AG08396 (cell line): ENCODE results near the gene LILRA5.
"Not testable (repeated sequence)": the region's sequence is repeated elsewhere in the genome, so short reads cannot be mapped to it uniquely, and the experiment has no call there.

Experiments
- DNase-seq: peaks from one replicate; pipeline ENCODE4 v3.0.0; 2012; ENCODE audit warnings: low spot score, mixed read lengths

LILRA5 gene

DNA sequence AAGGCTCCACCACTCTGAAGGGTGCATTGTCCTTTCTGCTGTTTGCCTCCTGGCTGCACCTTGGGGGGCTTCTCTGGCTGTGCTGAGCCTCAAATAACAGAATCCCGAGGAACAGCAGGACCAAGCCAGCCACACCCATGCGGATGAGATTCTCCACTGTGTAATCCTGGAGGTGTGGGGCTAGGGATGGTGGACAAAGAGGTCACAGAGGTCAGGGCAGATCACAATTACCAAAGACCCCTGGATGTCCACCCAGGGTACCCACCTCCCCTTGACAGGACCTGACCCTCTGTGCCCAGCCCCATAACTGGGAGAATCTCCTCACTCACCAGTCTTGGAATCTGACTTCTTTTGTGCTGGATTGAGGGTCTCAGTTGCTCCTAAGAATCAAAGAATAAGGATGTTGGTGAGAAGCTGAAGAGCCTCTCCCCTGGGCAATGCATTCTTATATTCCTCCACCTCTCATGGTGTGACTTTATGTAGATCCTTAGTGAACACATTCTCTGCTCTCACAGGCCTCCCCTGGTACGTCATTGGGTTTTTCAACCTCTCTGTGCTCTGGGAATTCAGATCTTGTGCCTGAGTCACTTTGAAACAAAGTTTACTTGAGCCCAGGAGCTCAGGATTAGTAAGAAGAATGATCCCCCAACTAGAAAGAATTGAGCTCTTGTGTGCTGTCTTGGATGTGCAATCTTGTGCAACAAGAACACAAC, 20.8 kb upstream of the LILRA5 start:
- DNase-seq = no peak

DNA sequence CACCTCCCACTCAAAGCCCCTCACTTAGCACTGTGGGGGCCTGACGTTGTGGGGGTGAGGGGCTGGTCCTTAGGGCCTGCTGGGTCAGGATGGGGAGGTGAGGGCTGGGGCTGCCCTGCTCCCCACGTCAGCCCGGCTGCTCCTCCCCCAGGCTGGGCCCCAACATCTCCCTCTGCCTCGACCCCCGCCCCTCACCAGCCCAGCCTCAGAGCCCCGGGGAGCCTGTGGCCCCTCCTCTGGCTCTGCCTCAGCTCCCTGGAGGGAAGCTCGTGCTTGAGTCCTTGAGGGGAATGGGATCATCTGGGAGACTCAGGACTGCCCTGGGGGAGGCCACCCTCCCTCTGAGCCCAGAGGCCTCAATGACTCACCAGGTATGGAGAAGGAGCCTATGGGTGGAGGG, 19.2 kb upstream of the LILRA5 start:
- no peak for DNase-seq

DNA sequence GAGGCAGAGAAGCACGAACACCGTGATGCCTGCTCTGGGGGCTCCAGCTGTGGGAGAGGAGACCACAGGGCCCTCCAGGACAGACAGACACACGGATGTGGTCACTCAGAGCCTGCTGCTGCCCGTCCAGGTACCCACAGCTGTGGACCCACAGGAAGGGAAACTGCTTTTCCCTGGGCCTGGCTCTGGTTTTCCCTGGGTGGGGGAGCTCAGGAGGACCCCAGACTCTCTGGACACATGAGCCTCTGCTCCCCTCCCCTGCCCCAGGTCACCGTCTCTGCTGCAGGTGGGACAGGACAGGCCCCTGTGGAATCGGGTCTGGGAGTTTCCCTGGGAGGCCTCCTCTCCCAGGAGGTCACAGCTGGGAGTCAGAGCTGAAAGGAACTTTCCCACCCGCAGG, 18.7 kb upstream of the LILRA5 start:
- DNase-seq = no peak

DNA sequence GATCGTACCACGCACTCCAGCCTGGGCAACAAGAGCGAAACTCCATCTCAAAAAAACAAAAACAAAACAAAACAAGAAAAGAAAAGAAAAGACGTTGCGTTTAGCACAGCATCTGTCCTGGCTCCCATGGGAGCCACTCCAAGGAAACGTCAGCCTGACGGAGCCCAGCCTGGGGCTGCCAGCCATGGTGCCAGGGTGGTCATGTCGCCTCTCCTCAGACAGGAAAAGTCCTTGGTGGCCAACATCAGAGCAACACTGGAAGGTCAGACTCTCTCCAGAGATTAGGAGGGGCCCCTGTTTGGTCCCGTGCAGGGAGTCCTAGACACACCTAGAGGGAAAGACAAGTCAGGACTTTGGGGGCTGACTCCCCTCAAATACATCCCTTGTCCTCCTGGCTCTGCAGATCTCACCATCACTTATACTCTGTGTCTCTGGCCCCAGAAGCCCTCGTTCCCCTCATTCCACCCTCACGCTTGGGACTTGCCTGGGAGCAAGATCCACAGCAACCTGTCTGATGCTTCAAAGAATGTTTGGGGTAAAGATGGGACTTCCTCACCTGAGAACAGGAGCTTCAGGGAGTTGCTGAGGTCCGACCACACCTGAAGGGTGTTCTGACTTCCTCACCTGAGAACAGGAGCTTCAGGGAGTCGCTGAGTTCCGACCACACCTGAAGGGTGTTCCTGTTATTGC, 16.7 kb upstream of the LILRA5 start:
- no peak for DNase-seq

DNA sequence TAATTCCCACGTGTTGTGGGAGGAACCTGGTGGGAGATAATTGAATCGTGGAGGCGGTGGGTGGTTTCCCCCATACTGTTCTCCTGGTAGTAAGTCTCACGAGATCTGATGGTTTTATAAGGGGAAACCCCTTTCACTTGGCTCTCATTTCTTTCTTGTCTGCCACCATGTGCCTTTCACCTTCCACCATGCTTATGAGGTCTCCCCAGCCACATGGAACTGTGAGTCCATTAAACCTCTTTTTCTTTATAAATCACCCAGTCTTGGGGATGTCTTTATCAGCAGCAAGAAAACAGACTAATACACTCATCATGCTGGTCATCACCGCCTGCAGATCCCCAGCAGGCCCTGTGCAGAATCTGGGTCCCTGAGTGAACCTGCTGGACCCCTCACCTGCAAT, 15.8 kb upstream of the LILRA5 start:
- DNase-seq = not testable (repeated sequence)

DNA sequence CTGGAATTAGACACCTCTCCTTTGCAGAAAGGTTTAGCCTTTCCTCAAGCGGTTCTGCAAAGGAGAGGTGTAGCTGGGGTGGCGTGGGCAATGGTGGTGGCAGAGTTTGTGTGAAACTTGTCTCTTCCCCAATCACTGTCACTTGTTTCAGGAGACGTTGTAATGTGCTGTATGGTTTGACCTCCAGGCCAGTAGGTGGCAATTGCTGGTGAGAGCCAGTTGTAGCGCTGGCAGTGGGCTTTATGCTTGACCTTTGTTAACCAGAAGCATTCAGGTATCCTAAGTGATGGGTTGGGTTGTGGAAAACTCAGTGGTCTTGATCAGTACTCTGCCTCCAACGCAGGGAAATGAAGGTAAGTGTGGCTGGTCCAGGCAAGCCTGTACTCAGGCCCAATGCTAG, 12.7 kb upstream of the LILRA5 start:
- no peak for DNase-seq

DNA sequence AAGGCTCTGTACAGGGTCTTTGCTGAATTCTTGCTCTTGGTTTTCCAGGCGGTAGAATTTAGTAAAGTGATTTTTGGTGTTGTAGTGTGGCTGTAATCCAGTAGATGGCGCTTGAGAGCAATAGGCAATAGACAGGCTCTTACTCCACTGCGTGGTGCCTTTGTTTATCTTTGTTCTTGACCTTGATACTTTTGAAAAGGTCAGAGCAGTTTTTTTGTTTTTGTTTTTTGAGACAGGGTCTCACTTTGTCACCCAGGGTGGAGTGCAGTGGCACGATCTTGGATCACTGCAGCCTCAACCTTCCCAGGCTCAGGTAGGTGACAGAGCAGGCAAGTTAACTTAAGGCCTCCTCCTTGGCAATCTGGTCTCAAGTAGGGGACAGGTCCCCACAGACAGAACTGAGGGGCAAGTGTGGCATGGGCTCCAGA, 12.2 kb upstream of the LILRA5 start:
- peak; percentile 49 for DNase-seq

DNA sequence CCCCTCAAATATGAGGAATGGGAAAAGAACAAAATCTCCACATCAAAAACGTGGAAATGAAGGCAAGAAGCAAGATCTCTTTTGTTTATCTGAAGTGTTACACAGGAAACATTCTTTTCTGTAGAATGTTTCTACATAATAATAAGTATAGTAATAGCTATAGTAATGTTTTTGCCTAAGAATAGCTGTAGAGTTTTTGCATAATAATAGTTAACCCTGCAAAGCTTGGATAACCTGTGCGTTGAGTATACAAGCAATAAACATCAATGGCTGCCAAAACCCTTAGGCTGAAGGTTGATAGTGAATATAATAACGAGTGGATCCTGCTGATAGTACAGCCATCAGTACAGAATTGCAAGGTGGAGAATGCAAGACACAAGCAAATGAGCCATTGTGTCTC, 11.1 kb upstream of the LILRA5 start:
- no peak for DNase-seq

DNA sequence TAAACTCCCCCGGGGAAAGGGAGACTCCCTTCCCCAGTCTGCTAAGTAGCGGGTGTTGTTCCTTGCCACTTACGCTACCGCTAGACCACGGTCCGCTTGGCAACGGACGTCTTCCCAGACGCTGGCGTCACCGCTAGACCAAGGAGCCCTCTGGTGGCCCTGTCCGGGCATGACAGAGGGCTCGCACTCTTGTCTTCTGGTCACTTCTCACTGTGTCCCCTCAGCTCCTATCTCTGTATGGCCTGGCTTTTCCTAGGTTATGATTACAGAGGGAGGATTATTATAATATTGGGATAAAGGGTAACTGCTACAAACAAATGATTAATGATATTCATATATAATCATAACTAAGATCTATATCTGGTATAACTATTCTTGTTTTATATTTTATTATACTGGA, 10.0 kb upstream of the LILRA5 start:
- DNase-seq = not testable (repeated sequence)

DNA sequence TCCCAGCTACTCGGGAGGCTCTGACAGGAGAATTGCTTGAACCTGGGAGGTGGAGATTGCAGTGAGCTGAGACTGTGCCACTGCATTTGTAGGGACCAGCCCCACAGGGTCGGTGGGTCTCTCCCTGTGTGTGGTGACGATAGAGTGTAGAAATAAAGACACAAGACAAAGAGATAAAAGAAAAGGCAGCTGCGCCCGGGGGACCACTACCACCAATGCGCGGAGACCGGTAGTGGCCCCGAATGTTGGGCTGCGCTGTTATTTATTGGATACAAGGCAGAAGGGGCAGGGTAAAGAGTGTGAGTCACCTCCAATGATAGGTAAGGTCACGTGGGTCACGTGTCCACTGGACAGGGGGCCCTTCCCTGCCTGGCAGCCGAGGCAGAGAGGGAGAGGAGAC, 9.3 kb upstream of the LILRA5 start:
- DNase-seq = not testable (repeated sequence)

DNA sequence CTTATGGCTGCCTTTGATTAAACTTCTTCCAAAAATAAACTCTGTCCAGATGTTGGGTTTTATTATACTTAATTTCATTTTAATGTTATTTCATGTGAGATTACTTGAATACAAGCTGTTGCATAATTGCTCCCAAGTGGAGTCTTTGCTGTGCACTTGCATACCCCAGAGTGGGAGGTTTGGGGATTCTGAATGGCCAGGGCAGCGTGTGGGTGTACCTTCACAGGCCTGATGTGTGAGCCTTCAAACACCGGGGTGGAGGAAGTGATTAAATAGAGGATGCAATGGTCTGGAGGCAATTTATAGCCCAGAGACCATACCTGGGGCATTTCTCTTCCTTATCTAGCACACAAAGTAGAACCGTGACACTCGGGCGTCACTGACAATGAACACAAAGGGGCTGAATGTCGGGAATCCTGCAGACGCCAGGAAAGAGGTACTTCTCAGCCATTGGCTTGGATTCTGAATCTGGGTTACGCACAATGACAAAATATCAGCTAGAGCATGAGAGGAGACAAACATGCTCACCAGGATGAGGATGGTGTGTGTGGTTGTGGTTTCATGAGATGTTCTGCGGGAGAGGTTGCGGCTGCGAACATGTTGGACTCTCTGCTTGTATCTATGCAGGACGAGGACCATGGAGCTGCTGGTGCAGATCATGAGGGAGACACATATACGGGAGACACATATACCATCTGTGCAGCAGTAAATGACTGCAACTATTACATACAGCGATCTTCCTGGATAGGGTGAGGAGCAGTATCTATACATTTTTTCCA, 7.1 kb upstream of the LILRA5 start:
- no peak for DNase-seq

DNA sequence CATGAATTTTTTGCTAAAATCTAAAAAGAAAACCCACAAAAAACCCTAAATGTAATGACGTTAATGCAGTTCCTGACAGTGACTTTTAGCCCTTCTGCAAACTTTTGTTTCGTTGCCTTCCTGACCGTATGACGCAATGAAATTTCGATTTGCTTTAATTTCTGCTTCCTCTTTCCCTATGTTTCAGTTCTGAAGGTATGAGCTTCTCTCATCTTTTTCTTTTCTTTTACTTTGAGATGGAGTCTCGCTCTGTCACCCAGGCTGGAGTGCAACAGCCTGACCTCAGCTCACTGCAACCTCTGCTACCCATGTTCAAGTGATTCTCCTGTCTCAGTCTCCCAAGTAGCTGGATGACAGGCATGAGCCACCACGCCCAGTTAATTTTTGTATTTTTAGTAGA, 6.1 kb upstream of the LILRA5 start:
- no peak for DNase-seq

DNA sequence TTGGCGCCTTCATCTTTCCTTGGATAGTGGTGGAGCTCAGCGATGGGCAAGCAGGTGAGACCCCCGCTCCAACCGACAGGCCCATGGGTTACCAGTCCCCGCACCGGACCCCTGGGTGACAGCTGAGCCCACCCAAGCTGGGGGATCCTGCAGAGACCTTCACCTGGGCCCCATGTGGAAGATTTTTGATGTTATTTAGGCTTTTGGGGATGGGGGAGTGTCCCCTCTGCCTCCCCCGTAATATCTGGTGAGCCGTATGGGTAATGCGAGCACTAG, 4.9 kb upstream of the LILRA5 start:
- no peak for DNase-seq

DNA sequence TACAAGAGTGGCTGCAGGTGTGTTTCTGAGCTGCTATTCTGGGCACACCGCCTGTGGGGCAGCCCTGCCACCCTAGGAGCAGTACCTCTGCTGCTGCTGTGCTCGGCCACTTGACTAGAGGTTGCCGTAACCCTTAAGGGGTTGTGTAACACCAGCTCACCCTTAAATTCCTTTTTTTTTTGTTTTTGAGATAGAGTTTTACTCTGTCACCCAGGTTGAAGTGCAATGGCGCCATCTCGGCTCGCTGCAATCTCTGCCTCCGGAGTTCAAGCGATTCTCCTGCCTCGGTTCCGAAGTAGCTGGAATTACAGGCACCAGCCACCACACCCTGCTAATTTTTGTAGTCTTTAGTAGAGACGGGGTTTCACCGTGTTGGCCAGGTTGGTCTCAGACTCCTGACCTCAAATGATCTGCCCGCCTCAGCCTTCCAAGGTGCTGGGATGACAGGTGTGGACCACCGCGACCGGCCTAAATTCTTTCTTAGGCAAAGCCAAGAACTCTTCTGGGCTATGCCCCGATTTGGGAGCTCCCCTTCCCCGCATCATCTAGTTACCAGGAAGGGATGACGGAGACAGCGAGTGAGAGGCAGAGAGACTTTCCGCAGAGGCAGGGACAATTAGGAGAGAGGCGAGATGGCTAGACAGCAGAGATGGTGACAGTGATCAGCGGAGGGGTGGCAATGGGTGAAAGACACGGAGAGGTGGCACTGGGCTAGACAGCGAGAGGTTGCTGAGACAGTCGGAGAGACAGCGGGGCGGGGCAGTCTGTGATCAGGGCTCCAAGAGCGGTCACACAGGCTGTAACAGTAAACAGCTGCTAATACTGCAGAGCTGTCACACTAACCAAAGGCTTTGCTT, 4.4 kb upstream of the LILRA5 start:
- no peak for DNase-seq

DNA sequence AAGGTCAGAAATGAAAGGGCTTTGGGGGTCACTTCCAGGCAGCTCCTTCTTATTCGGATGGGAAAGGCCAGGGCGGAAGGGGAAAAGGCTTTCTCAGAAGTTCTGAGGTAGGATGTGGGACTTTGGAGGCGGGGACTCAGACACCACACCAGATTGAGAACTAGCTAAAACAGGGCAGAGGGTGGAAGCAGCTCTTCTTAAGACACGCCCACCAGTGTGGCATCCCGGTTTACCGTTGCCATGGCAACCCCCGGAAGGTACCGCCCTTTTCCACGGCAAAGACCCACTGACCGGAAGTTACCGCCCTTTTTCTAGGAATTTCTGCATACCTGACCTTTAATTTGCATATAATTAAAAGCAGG, 3.8 kb upstream of the LILRA5 start:
- no peak for DNase-seq

DNA sequence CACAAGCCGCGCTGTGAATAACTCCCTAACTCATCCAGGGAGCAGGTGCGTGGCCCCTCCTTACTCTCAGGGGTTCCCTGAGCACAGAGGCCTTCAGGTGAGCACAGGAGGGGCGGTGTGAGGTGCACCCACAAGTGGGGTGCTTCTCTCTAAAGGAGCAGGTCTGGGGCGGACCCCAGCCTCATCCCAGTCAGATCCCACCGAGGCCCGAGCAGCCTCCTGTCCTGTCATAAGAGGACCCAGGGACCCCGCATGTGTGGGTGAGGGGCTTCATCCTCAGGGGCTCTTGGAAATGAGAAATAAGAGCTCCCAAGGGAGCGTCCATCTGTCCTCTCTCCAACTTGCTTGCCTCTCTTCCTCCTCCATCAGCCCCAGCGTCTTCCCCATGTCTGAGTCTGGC, 3.0 kb upstream of the LILRA5 start:
- no peak for DNase-seq

DNA sequence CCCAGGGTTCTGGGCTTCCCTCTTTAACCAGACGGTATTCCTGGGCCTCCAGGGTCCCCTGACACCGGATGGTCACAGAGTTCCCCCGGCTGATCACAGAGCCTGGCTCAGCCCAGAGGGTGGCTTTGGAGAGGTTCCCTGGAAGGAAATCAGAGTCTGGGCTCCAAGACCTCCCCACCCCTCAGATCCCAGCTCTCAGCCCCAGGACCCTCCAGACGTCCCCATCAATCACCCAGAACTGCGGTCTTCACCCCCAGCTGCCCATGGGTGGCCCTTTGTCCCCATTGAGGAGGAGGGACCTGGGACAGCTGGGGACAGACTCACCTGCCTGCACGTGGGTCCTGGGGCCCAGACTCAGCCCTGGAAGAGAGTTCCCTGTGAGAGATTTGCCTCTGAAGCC, 955 bp downstream of the LILRA5 start:
- no peak for DNase-seq

DNA sequence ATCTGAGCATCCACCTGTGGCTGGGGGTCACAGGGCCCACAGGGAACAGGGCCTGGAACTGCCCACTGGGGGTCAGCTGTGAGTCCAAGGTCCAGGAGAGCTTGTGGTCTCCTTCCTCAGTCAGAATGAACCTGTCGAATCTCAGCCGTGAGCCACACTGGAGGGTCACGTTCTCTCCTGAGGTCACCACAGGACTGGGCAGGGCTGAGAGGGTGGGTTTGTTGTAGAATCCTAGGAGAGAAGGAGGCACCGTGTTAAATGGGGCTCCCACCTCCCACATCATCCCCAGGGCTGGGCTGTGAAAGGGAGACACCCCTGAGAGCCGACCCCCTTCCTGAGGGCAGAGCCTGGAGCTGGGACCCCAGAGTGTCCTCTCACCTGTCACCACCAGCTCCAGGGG, 1.5 kb downstream of the LILRA5 start:
- DNase-seq = no peak

DNA sequence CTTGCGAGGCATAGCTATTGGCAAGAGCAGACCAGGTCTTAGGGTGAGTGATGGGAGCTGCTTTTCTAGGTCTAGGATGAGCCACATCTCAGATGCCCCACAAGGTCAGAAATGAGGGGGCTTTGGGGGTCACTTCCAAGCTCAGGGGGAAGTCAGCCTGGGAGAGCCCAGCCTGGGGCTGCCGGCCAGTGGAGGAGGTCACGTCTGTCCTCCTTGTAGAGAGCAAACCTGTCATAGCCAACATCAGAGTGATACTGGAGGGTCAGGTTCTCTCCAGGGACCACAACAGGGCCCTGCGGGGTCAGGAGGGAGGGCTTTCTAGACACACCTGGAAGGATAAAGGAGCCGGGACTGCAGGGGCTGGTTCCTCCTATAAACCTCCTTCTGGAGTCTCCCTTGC, 2.4 kb downstream of the LILRA5 start:
- DNase-seq = no peak

DNA sequence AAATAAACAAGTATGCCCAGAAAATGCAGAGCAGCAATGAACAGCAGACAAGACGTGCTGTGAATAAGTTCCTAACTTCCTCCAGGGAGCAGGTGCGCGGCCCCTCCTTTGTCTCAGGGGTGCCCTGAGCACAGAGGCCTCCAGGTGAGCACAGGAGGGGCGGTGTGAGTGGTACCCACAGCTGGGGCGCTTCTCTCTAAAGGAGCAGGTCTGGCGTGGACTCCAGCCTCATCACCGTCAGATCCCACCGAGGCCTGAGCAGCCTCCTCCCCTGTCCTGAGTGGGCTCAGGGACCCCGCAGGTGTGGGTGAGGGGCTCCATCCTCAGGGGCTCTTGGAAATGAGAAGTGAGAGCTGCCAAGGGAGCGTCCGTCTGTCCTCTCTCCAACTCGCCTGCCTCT, 3.2 kb downstream of the LILRA5 start:
- DNase-seq = no peak

DNA sequence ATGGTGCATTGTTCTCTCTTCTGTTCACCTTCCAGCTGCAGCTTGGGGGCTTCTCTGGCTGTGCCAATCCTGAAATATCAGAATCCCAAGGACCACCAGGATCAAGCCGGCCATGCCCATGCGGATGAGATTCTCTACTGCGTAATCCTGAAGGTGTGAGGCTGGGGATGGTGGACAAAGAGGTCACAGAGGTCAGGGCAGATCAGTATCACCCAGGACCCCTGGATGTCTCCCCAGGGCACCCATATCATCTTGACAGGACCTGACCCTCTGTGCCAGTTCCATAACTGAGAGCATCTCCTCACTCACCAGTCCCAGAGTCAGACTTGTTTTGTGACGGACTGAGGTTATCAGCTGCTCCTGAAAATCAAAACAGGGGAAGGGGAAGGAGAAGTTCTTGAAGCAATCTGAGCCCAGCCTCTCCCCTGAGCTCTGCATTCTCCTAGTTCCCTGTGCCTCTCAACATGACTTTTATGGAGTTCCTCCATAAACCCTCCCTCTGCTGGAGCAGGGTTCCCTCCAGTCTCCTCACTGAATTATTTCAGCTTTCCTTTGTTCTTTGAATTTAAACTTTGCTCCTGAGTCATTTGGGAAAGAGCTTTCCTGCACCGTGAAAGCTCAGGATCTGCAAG, 5.5 kb downstream of the LILRA5 start:
- no peak for DNase-seq

DNA sequence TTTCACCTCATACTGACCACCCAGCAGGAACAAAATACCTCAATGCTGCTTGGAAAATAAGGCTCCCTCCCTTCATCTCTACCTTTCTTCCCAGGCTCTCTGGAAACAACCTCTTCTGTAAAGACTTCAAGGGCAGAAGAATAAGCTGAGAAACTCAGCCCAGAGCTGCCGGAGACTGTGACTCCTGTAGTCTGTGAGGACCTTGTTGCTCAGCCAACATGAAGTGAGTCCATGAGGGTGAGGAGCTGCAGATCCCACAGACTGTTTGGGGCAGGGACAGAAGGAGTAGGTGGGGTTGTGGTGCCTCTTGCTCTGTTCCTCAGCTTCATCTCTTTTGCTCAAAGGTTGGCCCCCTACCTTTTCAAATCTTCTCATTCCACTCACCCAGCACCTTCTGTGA, 7.8 kb downstream of the LILRA5 start:
- DNase-seq = no peak
